Putamen (tissue), 1 donor: ENCODE results near the gene SFT2D1.

Source experiments
- DNase-seq: peaks from one replicate; pipeline ENCODE4 v3.0.0-alpha.2; 2016; ENCODE audit warnings: low spot score

Gene SFT2D1

GRCh38 chr6:166307082-166308032 is 35.0 kb downstream of the SFT2D1 start:
- no peak for DNase-seq

DNA sequence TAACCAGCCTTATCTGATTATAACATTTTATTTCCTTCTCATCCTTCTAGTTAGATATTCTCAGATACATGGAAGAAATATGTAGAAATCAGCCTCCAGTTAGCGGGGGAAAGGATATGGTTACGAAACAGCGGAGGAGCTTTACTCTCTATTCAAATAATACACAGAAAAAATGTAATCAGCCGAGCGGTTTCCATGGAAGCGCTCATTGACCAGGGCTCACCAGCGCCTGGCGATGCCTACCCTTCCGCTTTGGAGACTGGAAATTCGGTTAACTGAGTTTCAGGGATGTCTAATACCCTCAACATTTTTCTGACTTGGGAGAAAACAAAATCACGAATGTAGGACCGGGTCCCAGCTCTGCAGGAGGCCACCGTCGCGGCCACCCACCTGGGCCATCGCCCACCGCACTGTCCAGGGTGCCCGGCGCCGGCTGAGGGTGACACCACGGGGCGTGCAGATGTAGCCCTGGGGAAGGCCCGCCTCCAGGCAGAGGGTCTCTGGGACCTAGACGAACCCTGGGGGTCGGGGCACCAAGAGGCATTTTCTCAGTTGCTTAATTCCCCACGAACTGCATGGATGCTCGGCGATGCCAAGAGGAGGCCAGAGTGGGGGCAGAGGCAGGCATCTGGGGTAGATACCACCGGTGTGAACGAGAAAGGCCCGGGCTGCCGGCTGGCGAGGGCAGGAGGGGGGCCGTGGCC is 35.8 kb downstream of the SFT2D1 start:
- DNase-seq: no peak

- DNase-seq: no peak
These were observed 36.7 kb downstream of the SFT2D1 start for GRCh38 chr6:166305562-166306117.

DNA sequence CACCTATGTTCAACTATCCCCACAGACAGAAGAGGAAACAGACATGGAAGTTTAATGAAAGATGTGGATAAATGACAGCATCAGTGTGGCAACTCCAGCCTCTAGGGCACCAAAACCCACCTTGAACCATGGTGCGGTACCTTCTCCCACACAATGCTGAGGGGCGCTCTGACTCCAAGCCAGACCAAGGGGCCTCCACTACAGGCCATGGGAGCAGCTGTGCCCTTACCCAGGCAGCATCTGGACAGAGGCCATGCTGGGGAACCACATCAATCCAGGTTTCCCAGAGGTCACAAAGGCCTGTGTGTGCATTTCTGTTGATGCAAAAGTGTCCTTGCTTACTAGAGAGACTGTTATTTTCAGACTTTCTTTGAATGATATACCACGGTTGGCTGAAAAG is 38.2 kb downstream of the SFT2D1 start:
- no peak for DNase-seq

- no peak for DNase-seq
These were observed 40.5 kb downstream of the SFT2D1 start for GRCh38 chr6:166301611-166302529.

- no peak for DNase-seq
These were observed 41.9 kb downstream of the SFT2D1 start for GRCh38 chr6:166300357-166300987.

DNA sequence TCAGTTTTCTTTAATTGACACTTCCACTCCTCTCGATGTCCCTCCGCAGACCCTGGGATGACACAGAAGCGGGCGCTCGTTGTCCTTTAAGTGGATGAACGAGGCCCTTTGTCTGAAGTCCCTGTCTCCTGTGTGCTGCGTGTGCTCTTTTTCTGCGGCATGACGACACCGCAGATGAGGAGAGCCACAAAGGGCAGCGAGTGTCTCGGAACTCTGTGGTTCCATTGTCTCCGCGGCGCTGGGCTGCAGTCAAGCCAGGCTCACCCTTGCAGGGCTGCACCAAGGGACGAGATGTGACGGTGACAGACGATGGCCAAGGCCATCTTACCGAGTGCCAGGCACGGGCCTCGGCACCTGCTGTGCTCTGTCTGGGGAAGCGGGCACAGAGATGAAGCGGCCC is 44.7 kb downstream of the SFT2D1 start:
- peak; percentile 95 for DNase-seq

GRCh38 chr6:166296035-166296883 is 46.1 kb downstream of the SFT2D1 start:
- DNase-seq: no peak

DNA sequence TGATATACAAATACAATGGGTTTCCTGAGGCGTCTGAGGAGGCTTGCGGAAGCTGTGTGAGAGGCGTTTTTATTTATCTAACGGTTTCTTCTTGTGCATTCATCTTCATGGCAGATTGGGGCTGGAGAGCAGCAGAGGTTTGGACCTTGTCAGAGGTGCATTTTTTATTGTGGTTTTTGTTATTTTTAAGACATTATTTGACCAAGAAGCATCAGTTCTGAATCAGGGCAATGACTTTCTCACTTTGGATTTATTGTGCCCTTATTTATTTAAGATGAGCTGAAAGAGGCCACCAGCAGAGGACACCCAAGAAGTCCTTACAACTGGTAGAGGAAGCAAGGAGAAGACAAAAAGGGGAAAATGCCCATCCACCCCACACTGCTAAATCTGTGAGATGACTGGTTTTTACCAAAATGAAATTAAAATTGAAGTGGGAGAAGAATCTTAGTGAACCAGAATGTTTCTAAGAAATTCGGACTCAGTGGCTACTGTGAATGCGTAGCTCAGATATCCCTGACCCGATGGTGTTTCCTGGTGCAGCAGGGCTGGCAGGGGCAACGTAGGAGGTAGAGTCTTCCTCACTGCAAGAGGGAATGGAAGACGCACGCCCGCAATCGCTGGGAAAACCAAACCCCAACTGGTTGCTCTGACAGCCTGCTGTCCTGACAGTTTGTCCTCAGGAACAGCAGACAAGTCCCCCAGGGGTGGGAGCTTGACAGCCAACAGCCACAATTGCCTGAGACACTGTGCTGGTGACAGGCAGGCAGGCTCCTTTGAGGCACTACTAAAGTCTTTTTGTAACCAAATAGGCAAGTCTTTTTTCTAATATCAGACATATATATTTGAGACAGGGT is 48.4 kb downstream of the SFT2D1 start:
- DNase-seq: no peak

DNA sequence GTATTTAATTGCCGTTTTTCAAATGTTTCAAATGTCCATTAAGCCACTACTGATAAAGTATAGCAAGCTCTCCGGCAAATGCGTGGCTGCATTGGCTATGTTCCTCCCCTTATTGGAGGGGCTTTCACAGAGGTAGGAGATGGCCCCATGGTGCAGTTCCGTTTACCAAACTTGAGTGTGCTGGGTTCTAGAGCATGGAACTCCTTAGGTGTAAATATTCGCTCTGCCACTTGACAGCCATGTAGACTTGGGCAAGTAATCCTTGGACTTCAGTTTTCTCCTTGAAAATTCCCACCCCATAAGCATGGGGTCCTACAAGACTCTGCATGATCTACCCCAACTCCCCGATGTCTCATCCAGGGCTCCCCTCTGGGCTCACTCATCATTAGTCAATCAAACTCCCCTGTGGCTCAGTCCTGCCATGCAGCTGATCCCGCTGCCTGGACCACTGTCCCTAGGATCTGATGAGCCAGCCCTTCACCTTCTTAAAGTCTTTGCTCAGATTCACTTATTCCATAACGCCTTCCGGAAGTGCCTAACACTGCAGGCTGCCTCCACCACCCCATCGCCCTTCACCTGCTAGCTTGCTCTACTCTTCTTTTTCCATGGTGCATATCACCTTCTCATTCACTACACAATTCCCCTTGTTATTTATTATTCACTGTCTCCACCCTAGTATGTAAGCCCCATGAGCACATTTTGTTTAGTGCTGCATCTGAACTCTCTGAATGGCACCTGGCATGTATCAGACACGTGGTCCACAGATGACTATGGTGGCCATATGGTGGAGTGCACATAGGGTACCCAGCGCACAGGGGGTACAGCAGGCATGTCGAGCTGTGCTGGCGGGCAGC is 52.9 kb downstream of the SFT2D1 start:
- no peak for DNase-seq

DNA sequence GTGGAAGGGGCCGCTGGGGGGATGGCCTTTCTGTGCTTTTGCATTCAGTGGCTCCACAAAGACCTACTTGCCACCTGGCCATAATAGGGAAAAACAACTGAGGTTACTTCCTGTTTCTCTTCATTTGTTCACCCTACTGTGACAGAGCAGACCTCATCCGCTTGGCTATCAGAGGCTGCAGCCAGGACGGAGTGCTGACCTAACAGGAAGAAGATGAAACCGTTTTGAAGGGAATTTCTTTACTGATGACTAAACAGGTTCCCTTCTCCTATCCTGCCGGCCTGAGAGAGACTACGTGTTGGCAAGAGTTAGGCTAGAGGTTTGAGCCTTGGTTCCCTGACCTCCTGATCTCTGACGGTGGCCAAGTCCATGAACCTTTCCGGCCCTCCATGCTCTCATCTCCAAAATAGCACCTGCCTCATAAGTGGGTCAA is 55.5 kb downstream of the SFT2D1 start:
- DNase-seq: no peak

DNA sequence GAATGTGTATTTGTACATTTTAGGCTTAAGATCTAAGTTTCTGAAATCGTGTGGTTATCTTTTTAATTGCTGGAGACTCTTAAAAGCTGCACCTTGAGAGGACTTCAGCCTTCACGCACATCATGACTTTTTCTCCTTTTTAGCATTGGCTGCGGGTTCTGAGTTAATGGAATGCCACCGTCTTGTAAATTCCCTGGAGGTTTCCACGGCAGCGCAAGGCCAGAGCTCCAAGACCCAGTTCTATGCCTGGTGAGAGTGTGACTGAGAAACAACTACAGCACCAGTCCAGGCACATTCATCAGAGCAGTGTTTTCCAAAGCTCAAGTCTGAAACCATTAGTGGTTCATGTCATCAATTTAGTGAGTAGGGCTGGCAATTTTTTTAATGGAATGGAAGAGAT is 57.1 kb downstream of the SFT2D1 start:
- no peak for DNase-seq

DNA sequence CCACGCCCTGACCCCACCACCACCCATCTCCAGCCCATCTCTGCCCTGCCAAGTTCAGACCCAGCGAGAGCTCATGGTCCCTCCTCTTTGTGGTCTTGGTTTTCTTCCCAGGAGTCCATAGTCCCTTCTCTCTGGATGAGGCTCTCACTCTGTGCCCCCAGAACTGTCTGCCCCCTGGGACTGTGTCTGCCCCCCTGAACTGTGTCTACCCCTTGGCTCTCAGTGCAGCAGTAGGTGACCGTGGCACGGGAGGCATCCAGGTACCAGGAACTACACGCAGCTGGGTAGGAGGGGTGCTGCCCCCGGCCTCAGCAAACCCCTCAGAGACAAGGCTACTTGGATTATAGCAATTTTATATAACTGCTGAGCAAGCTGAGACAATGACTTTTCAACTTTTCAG is 57.7 kb downstream of the SFT2D1 start:
- no peak for DNase-seq

DNA sequence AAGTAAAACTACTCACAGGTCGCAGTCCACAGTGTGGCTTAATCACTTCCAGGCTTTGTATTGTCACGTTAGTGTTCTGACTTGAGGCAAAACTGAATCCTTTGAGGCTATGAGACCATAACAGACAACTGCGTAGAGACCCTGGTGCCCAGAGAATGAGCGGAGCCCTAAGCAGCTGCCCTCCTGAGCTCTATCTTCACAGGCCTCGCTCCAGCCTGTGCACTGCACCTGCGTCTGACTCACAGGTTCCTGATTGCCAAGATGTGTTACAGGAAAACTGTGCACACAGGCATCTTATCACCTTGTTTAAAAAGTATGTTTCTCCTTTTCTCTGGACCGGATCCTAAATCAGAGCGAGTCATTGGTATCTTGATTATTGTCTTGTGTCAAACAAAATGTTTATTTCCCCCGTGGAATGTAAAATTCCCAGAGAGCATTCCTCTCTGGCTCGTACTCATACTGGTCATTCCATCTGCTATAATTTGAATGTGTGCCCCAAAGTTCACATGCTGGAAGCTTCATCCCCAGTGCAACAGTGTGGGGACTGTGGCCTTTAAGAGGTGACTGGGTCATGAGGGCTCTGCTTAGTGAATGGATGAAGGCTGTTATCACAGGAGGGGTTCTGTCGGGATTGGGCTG is 59.8 kb downstream of the SFT2D1 start:
- no peak for DNase-seq

DNA sequence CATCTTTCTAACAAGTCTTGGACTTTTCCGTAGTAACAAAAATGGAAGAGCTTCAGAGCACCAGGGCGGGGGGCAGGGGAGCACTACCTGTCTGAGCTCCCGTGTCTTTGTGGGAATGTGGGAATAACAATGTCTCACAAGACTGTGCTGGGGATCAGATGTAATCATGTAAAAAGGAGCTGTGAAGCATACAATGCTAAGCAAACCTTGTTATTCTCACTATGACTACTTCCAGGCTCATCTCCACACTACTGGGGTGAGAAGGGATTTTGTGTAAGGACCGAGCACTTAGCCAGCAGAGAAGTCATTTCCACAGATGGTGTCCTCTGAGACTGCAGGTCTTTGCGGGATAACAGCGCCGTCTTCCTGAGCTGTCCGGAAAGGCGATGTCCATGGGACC is 61.2 kb downstream of the SFT2D1 start:
- no peak for DNase-seq

DNA sequence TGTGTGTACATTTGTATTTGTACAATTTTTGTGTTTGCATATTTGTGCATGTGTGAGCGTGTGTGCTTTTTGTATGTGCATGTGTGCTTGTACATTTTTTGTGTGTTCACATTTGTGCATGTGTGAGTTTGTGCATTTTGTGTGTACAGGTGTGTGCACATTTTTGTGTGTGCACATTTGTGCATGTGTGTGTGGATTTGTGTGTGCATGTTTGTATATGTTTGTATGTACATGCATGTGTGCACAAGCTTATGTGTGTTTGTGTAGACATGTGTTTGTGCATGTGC is 63.0 kb downstream of the SFT2D1 start:
- DNase-seq: no peak

GRCh38 chr6:166278579-166279392 is 63.6 kb downstream of the SFT2D1 start:
- no peak for DNase-seq
